ENCODE measurements around the gene TGFBR3. TPM values are rescaled to one million over a fixed set of nuclear protein-coding genes. Genes with fewer than 3 reads are reported as not detected.

TGFBR3 gene
- polyA plus RNA-seq, 1 donor (not counting 4 experiments of a cell fraction or from before 2014, with no cell fraction given), result 1.2 TPM

GRCh38 chr1:91716339-91716738 lies 169.6 kb downstream of the TGFBR3 start:
- DNase-seq (ENCODE audit: low read depth, low spot score) (no peak), FAIRE-seq (no peak)
- TF ChIP-seq CTCF (optimal IDR thresholded peaks at IDR 0.05 in 1 of 3, IDR thresholded peaks at IDR 0.05 in 1 of 3, conservative IDR thresholded peaks at IDR 0.05 in 1 of 3; ENCODE audit: extremely low read depth in 1 of 3, insufficient read depth in 2 of 3, low read length in 3 of 3), result no peak
- no peak for TF ChIP-seq EZH2 (IDR thresholded peaks at IDR 0.05; ENCODE audit: low read length)
- dilution Hi-C loops (cut with MboI; ENCODE audit: extremely low pct_ligation_motif_present, low sequenced_read_pairs), result no loop called here
- Histone ChIP-seq H3K4me2 (ENCODE audit: control insufficient read depth, extremely low read depth, insufficient read depth, low read depth, low read length) (no peak overlapping the region), H3K36me3 (ENCODE audit: control insufficient read depth in 2 of 2, extremely low read depth in 1 of 2, insufficient read depth in 2 of 2, low read length in 2 of 2) (no peaks in the 10 kb centered on the region), H3K79me2 (ENCODE audit: control insufficient read depth, insufficient read depth, low read length) (no peaks in the 10 kb centered on the region), H3K9ac (ENCODE audit: control insufficient read depth, extremely low read depth, insufficient read depth, low read length) (no peak overlapping the region), H4K20me1 (ENCODE audit: control insufficient read depth, extremely low read depth, insufficient read depth, low read length) (no peaks in the 10 kb centered on the region), H3K9me3 (ENCODE audit: control insufficient read depth, low read depth, low read length) (no peaks in the 10 kb centered on the region), H3K27ac (ENCODE audit: control insufficient read depth, insufficient read depth, low read length) (no peak overlapping the region), H3K9me1 (ENCODE audit: control insufficient read depth, extremely low read depth, insufficient read depth, low read length) (no peaks in the 10 kb centered on the region), H3K4me1 (ENCODE audit: control insufficient read depth, extremely low read depth, insufficient read depth, low read length) (no peaks in the 10 kb centered on the region), H2AFZ (ENCODE audit: control insufficient read depth, low read length) (no peak overlapping the region), H3K4me3 (ENCODE audit: control insufficient read depth in 2 of 3, extremely low read depth in 1 of 3, insufficient read depth in 2 of 3, low read depth in 1 of 3, low read length in 3 of 3) (no peak overlapping the region), H3K27me3 (ENCODE audit: control insufficient read depth, extremely low read depth, insufficient read depth, low read length) (no peaks in the 10 kb centered on the region)

- Histone ChIP-seq H3K27ac (ENCODE audit: control insufficient read depth, insufficient read depth, low read length) (no peak overlapping the region), H3K9ac (ENCODE audit: control insufficient read depth, extremely low read depth, insufficient read depth, low read length) (no peak overlapping the region), H3K4me2 (ENCODE audit: control insufficient read depth, extremely low read depth, insufficient read depth, low read depth, low read length) (no peak overlapping the region), H3K27me3 (ENCODE audit: control insufficient read depth, extremely low read depth, insufficient read depth, low read length) (no peaks in the 10 kb centered on the region), H3K4me1 (ENCODE audit: control insufficient read depth, extremely low read depth, insufficient read depth, low read length) (no peaks in the 10 kb centered on the region), H3K4me3 (ENCODE audit: control insufficient read depth in 2 of 3, extremely low read depth in 1 of 3, insufficient read depth in 2 of 3, low read depth in 1 of 3, low read length in 3 of 3) (no peak overlapping the region), H3K9me1 (ENCODE audit: control insufficient read depth, extremely low read depth, insufficient read depth, low read length) (no peaks in the 10 kb centered on the region), H3K36me3 (ENCODE audit: control insufficient read depth in 2 of 2, extremely low read depth in 1 of 2, insufficient read depth in 2 of 2, low read length in 2 of 2) (no peaks in the 10 kb centered on the region), H2AFZ (ENCODE audit: control insufficient read depth, low read length) (no peak overlapping the region), H3K79me2 (ENCODE audit: control insufficient read depth, insufficient read depth, low read length) (no peaks in the 10 kb centered on the region), H3K9me3 (ENCODE audit: control insufficient read depth, low read depth, low read length) (no peaks in the 10 kb centered on the region), H4K20me1 (ENCODE audit: control insufficient read depth, extremely low read depth, insufficient read depth, low read length) (no peaks in the 10 kb centered on the region)
- dilution Hi-C loops (cut with MboI; ENCODE audit: extremely low pct_ligation_motif_present, low sequenced_read_pairs), result no loop called here
- no peak for DNase-seq (ENCODE audit: low read depth, low spot score)
- TF ChIP-seq EZH2 (IDR thresholded peaks at IDR 0.05; ENCODE audit: low read length), result no peak
- TF ChIP-seq CTCF (optimal IDR thresholded peaks at IDR 0.05 in 1 of 3, IDR thresholded peaks at IDR 0.05 in 1 of 3, conservative IDR thresholded peaks at IDR 0.05 in 1 of 3; ENCODE audit: extremely low read depth in 1 of 3, insufficient read depth in 2 of 3, low read length in 3 of 3), result no peak
- FAIRE-seq, result no peak
Measured at GRCh38 chr1:91715416-91716000, 170.4 kb downstream of the TGFBR3 start.

Measured in keratinocyte (primary cell).